Glutamatergic neuron (in vitro differentiated cells): ENCODE data around the gene NCSTN. TPM values are rescaled to one million over a fixed set of nuclear protein-coding genes. Genes with fewer than 3 reads are reported as not detected.
A peak's percentile ranks its signal among the peaks of the same experiment; 100 is the strongest.

Experiments
- DNase-seq: peaks from one replicate; pipeline ENCODE4 v3.0.0; 2022
- H3K27ac Mint-ChIP-seq: one replicate; pipeline ENCODE4 v1.8.0; 2020; ENCODE audit warnings: mild to moderate bottlenecking, mixed read lengths, inconsistent platforms; ENCODE audit not compliant: unreplicated experiment
- H3K27me3 Mint-ChIP-seq: one replicate; pipeline ENCODE4 v1.8.0; 2020; ENCODE audit warnings: mild to moderate bottlenecking, moderate library complexity, mixed read lengths, inconsistent platforms; ENCODE audit not compliant: unreplicated experiment
- H3K36me3 Mint-ChIP-seq: one replicate; pipeline ENCODE4 v1.8.0; 2020; ENCODE audit warnings: mild to moderate bottlenecking, mixed read lengths, inconsistent platforms; ENCODE audit not compliant: unreplicated experiment
- H3K4me1 Mint-ChIP-seq: one replicate; pipeline ENCODE4 v1.8.0; 2020; ENCODE audit warnings: mild to moderate bottlenecking, low read depth, mixed read lengths, inconsistent platforms; ENCODE audit not compliant: unreplicated experiment
- H3K4me3 Mint-ChIP-seq: one replicate; pipeline ENCODE4 v1.8.0; 2020; ENCODE audit warnings: mild to moderate bottlenecking, mixed read lengths, inconsistent platforms; ENCODE audit not compliant: unreplicated experiment
- H3K9me3 Mint-ChIP-seq: one replicate; pipeline ENCODE4 v1.8.0; 2020; ENCODE audit warnings: mild to moderate bottlenecking, moderate library complexity, mixed read lengths, inconsistent platforms; ENCODE audit not compliant: unreplicated experiment
- CTCF ChIP-seq: fragments of 200-600 bp; sonication (generic); IDR thresholded peaks from one replicate; pipeline ENCODE4 v1.5.0; 2021; ENCODE audit not compliant: partially characterized antibody, unreplicated experiment
- total RNA-seq: library from RNA; stranded (reverse); fragmentation: NEBNext Ultra II Directional; extraction: Animal tissue kit (Norgen Biotek cat#: 25700); gene quantifications from one replicate; pipeline ENCODE4 v1.2.1, GENCODE V29; 2021; ENCODE audit not compliant: unreplicated experiment

Gene NCSTN
- total RNA-seq, 1 donor from 2014 or later = 121 TPM

- Mint-ChIP-seq H3K9me3 (peaks cover 4% of the 10 kb centered on the region), H3K4me1 (peaks cover 23% of the 10 kb centered on the region), H3K27ac (peak overlapping the region; percentile 78), H3K36me3 (no peaks in the 10 kb centered on the region), H3K4me3 (peak overlapping the region; percentile 94), H3K27me3 (peaks cover 6% of the 10 kb centered on the region)
- no peak for DNase-seq
- no peak for TF ChIP-seq CTCF
Observed at GRCh38 chr1:160402001-160402795, 59.0 kb downstream of the NCSTN start.

GRCh38 chr1:160403244-160403643 is 60.1 kb downstream of the NCSTN start:
- Mint-ChIP-seq H3K9me3 (peaks cover 4% of the 10 kb centered on the region), H3K4me3 (peak overlapping the region; percentile 50), H3K4me1 (peaks cover 23% of the 10 kb centered on the region), H3K36me3 (no peaks in the 10 kb centered on the region), H3K27ac (no peak overlapping the region), H3K27me3 (peaks cover 7% of the 10 kb centered on the region)
- DNase-seq = no peak
- no peak for TF ChIP-seq CTCF

DNA sequence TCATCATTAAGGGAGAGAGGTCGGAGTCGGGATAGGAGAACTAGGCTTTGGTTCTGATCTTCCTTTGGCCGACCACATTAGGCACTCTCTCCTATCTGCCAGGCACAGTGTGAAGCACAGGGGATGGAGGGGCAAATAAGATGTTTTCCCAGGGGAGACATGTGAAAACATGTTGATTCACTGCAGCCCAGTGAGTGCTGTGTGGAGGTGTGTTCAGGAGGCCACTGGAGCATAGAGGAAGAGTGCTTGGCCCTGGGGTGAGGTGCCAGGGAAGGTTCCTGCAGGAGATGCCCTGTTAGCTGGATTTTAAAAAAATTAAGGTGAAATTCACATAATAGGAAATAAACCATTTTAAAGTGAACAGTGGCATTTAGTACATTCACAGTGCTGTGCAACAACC is 60.9 kb downstream of the NCSTN start:
- no peak for DNase-seq
- TF ChIP-seq CTCF = no peak
- Mint-ChIP-seq H3K4me1 (peaks cover 20% of the 10 kb centered on the region), H3K9me3 (peaks cover 4% of the 10 kb centered on the region), H3K36me3 (no peaks in the 10 kb centered on the region), H3K27ac (no peak overlapping the region), H3K27me3 (peaks cover 7% of the 10 kb centered on the region), H3K4me3 (no peak overlapping the region)

DNA sequence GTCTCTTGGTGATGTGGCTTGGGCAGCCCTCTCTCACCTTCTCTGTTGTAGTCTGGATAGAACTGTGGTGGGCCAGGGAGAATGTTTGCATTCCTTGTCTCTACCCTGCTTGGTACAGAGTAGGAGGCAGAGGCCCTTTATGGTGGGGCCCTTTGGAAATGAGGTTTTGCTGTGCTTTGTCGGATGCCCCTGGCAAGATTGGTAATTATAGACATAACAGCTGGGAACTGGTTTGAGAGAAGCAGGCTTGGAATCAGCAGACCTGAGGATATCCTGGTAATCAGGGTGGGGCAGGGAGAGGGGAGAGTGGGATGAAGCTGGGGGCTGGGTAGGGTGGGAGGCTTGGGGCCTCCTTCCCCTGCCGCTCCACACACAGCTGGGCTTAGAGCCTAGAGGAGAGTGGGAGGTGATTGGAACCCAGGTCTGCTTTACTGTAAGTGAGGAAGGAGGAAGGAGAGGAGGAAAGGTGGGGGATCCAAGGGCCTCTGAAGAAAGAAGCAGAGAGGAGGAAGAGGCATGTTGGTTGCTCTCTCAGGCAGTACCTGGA is 62.2 kb downstream of the NCSTN start:
- peaks cover 7% of the 10 kb centered on the region for H3K27me3 Mint-ChIP-seq
- TF ChIP-seq CTCF = no peak
- H3K36me3 Mint-ChIP-seq = no peaks in the 10 kb centered on the region
- no peak for DNase-seq
- H3K4me3 Mint-ChIP-seq = no peak overlapping the region
- H3K4me1 Mint-ChIP-seq = peaks cover 24% of the 10 kb centered on the region
- H3K9me3 Mint-ChIP-seq = peaks cover 6% of the 10 kb centered on the region
- no peak overlapping the region for H3K27ac Mint-ChIP-seq

DNA sequence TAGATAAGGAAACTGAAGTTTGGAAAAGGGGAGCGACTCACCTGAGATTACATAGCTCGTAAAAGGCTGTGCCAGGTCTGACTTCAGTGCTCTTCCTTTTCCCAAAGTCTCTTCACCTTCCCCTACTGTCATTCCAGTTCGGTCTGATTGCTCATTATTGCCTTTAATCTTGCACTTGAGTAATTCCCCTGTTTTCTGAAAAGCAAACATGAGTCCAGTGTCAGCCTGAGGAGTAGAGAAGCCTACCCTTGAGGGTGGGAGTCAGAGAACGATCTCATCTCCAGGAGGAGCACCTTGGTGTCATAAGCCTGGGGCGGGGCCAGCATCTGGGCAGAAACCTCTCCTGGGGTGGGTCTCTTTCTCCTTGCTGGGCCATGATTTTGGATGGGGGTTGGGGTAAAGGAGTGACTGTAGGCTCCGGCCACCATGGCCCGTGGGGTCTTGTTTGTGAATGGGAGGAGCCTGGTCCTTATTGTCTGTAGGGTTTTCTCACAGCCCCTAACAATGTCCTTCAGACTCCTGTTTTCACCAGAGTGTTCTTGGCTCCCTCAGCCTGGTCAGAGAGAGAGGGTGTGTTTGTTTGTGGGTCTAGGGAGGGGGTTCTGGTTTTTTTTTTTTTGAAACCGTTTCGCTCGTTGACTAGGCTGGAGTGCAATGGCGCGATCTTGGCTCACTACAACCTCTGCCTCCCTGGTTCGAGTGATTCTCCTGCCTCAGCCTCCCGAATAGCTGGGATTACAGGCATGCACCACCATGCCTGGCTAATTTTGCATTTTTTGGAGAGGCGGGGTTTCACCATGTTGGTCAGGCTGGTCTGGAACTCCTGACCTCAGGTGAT is 63.2 kb downstream of the NCSTN start:
- Mint-ChIP-seq H3K9me3 (peaks cover 4% of the 10 kb centered on the region), H3K36me3 (no peaks in the 10 kb centered on the region), H3K27ac (no peak overlapping the region), H3K4me3 (no peak overlapping the region), H3K4me1 (peaks cover 32% of the 10 kb centered on the region), H3K27me3 (peaks cover 7% of the 10 kb centered on the region)
- DNase-seq = no peak
- TF ChIP-seq CTCF = no peak
